Nephron (organoid): Measurements from ENCODE around the gene GAS7.

Experiments
- H3K27ac Mint-ChIP-seq, 3 experiments: 2 replicates each; pipeline ENCODE4 v1.8.0; 2020; ENCODE audit warnings: mixed read lengths in 3 of 3, mild to moderate bottlenecking in 2 of 3, moderate library complexity in 1 of 3
- H3K27me3 Mint-ChIP-seq: 2 replicates; pipeline ENCODE4 v1.8.0; 2021; ENCODE audit warnings: low read depth, mild to moderate bottlenecking, moderate library complexity, mixed read lengths
- H3K36me3 Mint-ChIP-seq: 2 replicates; pipeline ENCODE4 v1.8.0; 2020; ENCODE audit warnings: low read depth, mixed read lengths
- H3K4me1 Mint-ChIP-seq: 2 replicates; pipeline ENCODE4 v1.8.0; 2020; ENCODE audit warnings: mixed read lengths
- H3K4me3 Mint-ChIP-seq, 3 experiments: 2 replicates each; pipeline ENCODE4 v1.8.0; 2020; ENCODE audit warnings: mild to moderate bottlenecking in 3 of 3, mixed read lengths in 3 of 3, moderate library complexity in 2 of 3
- H3K9me3 Mint-ChIP-seq: 2 replicates; pipeline ENCODE4 v1.8.0; 2020; ENCODE audit warnings: mixed read lengths
- TF ChIP-seq, protein P1 (sequence below), 3 experiments: fragments of 200-600 bp; sonication (generic); IDR thresholded peaks; one replicate each; pipeline ENCODE4 v1.5.0; 2021; ENCODE audit warnings: antibody characterized with exemption in 3 of 3; ENCODE audit not compliant: unreplicated experiment in 3 of 3

GAS7 gene

DNA sequence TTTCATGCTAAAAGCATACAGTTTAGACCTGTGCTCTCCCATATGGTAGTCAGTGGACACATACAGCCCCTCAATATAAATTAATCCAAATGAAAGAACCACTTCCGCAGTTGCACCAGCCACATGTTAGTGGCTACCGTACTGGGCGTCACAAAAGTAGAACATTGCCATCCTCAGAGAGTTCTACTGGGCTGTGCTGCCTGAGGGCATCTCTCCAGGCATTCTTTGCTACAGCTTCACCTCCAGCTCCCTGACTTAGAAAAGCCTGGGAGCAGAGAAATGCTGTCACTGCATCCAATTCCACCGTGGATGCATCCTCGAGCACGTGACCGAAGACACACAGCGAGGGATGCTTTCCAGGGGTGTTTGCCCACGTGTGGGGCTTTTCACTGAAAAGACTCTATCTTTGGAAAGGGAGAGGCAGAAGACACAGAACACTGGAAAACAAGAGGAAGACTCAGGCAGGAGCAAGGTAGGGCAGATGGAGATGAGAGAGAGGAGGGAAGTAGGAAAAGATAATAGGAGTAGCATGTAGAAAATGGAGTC lies 86.4 kb downstream of the GAS7 start:
- Mint-ChIP-seq H3K4me3 (no peak overlapping the region), H3K36me3 (no peaks in the 10 kb centered on the region), H3K27me3 (peaks cover 15% of the 10 kb centered on the region), H3K4me1 (peaks cover 51% of the 10 kb centered on the region), H3K9me3 (no peaks in the 10 kb centered on the region), H3K27ac (peak overlapping the region in 2 of 3 experiments; percentile 16 to 18)
- TF ChIP-seq, protein P1, sequence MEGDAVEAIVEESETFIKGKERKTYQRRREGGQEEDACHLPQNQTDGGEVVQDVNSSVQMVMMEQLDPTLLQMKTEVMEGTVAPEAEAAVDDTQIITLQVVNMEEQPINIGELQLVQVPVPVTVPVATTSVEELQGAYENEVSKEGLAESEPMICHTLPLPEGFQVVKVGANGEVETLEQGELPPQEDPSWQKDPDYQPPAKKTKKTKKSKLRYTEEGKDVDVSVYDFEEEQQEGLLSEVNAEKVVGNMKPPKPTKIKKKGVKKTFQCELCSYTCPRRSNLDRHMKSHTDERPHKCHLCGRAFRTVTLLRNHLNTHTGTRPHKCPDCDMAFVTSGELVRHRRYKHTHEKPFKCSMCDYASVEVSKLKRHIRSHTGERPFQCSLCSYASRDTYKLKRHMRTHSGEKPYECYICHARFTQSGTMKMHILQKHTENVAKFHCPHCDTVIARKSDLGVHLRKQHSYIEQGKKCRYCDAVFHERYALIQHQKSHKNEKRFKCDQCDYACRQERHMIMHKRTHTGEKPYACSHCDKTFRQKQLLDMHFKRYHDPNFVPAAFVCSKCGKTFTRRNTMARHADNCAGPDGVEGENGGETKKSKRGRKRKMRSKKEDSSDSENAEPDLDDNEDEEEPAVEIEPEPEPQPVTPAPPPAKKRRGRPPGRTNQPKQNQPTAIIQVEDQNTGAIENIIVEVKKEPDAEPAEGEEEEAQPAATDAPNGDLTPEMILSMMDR (IDR thresholded peaks at IDR 0.05; ENCODE audit: unreplicated experiment in 3 of 3) = no peak

GRCh38 chr17:10109146-10109545 lies 89.3 kb downstream of the GAS7 start:
- no peak overlapping the region for H3K27ac Mint-ChIP-seq
- H3K4me1 Mint-ChIP-seq = peaks cover 45% of the 10 kb centered on the region
- H3K9me3 Mint-ChIP-seq = no peaks in the 10 kb centered on the region
- TF ChIP-seq, protein P1 (IDR thresholded peaks at IDR 0.05; ENCODE audit: unreplicated experiment in 3 of 3) = no peak
- H3K27me3 Mint-ChIP-seq = peaks cover 8% of the 10 kb centered on the region
- no peaks in the 10 kb centered on the region for H3K36me3 Mint-ChIP-seq
- no peak overlapping the region for H3K4me3 Mint-ChIP-seq

DNA sequence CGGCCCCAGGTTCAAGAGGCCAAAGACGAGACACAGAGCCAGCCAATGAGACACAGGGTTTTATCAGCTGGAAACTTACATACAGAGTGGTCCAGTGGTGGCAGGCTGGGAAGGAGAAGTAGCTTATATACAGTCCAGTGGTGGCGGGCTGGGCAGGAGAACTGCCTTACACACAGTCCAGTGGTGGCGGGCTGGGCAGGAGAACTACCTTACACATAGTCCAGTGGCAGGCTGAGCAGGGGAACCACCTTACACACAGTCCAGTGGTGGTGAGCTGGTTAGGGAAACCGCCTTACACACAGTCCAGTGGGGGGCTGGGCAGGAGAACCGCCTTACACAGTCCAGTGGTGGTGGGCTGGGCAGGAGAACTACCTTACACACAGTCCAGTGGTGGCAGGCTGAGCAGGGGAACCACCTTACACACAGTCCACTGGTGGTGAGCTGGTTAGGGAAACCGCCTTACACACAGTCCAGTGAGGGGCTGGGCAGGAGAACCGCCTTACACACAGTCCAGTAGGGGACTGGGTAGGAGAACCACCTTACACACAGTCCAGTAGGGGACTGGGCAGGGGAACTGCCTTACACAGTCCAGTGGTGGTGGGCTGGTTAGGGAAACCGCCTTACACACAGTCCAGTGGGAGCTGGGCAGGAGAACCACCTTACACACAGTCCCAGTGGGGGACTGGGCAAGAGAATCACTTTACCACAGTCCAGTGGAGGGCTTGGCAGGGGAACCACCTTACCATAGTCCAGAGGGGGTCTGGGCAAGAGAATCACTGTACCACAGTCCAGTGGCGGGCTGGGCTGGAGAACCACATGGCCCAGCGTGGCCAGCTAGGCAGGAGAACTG lies 90.9 kb downstream of the GAS7 start:
- Mint-ChIP-seq H3K36me3 (no peaks in the 10 kb centered on the region), H3K27ac (peak overlapping the region in 1 of 3 experiments; percentile 19), H3K9me3 (no peaks in the 10 kb centered on the region), H3K4me3 (no peak overlapping the region), H3K4me1 (peaks cover 35% of the 10 kb centered on the region), H3K27me3 (peaks cover 8% of the 10 kb centered on the region)
- TF ChIP-seq, protein P1 (IDR thresholded peaks at IDR 0.05; ENCODE audit: unreplicated experiment in 3 of 3) = no peak

DNA sequence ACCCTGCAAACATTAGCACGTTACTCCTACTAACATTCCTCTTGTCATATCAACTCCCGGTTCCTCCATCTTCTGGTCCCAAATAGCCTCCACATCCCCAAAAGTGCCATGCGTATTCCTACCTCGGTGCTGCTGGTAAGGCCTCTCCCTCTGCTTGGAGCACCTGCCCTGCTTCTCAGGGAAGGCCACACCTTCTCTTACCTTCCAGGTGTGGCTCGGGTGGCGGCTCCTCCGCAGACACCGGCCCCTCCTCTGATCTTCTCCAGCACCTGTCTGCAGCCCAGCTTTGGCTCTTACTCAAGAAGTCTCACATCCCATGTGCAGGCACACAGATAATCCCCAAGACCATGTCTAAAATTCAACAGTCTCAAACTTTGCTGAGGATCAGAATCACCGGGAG lies 92.3 kb downstream of the GAS7 start:
- no peaks in the 10 kb centered on the region for H3K27me3 Mint-ChIP-seq
- H3K9me3 Mint-ChIP-seq = no peaks in the 10 kb centered on the region
- peak overlapping the region; percentile 22 to 55 (median 52) for H3K27ac Mint-ChIP-seq
- TF ChIP-seq, protein P1 (IDR thresholded peaks at IDR 0.05; ENCODE audit: unreplicated experiment in 3 of 3) = no peak
- H3K4me3 Mint-ChIP-seq = peak overlapping the region in 1 of 3 experiments; percentile 20
- peaks cover 30% of the 10 kb centered on the region for H3K4me1 Mint-ChIP-seq
- H3K36me3 Mint-ChIP-seq = no peaks in the 10 kb centered on the region

- no peaks in the 10 kb centered on the region for H3K27me3 Mint-ChIP-seq
- H3K4me1 Mint-ChIP-seq = peaks cover 30% of the 10 kb centered on the region
- no peaks in the 10 kb centered on the region for H3K36me3 Mint-ChIP-seq
- peak overlapping the region; percentile 22 to 55 (median 52) for H3K27ac Mint-ChIP-seq
- TF ChIP-seq, protein P1 (IDR thresholded peaks at IDR 0.05; ENCODE audit: unreplicated experiment in 3 of 3) = no peak
- H3K4me3 Mint-ChIP-seq = peak overlapping the region in 1 of 3 experiments; percentile 20
- H3K9me3 Mint-ChIP-seq = no peaks in the 10 kb centered on the region
These were observed 92.8 kb downstream of the GAS7 start for GRCh38 chr17:10105513-10106001.
